ENCODE measurements around the gene DVL2. TPM values are rescaled to one million over a fixed set of nuclear protein-coding genes. Genes with fewer than 3 reads are reported as not detected.

DVL2 gene
- total and polyA plus RNA-seq, 2 of the 13 experiments (the other 11 are each of a cell fraction or from before 2014, with no cell fraction given), result 5.7 to 38.2 TPM

- TF ChIP-seq ZBTB26 (CRISPR knock-in tag; IDR thresholded peaks at IDR 0.05; ENCODE audit: borderline replicate concordance), result no peak
- TF ChIP-seq HIC2 (CRISPR knock-in tag; IDR thresholded peaks at IDR 0.05; ENCODE audit: low read depth), result no peak
- no peak for TF ChIP-seq ERF (CRISPR knock-in tag; IDR thresholded peaks at IDR 0.05)
- TF ChIP-seq NAIF1 (CRISPR knock-in tag; IDR thresholded peaks at IDR 0.05; ENCODE audit: borderline replicate concordance), result no peak
Observed at GRCh38 chr17:7260651-7261378, 26.5 kb upstream of the DVL2 start (continued).

- Histone ChIP-seq H3K4me2 (ENCODE audit: low read depth, low read length) (no peak overlapping the region), H3K79me2 (ENCODE audit: insufficient read depth, low read length) (no peaks in the 10 kb centered on the region), H3K4me1 (ENCODE audit: insufficient read depth, low read length) (peaks cover 59% of the 10 kb centered on the region), H3K4me3 (replicated peaks in 1 of 3; ENCODE audit: insufficient read depth in 1 of 3, low read depth in 2 of 3, low read length in 3 of 3) (no peak overlapping the region), H3K9ac (ENCODE audit: insufficient read depth, low read depth, low read length) (no peak overlapping the region), H4K20me1 (ENCODE audit: insufficient read depth, low read length) (no peaks in the 10 kb centered on the region), H3K27ac (ENCODE audit: extremely low read length, insufficient read depth, low read length) (no peak overlapping the region), H3K9me3 (ENCODE audit: low read length) (no peaks in the 10 kb centered on the region), H3K36me3 (replicated peaks in 1 of 2; ENCODE audit: control insufficient read depth in 1 of 2, insufficient read depth in 2 of 2, low read length in 2 of 2) (peaks cover 2 to 3% of the 10 kb centered on the region in 2 experiments; a peak in 3 of 5 replicates), H2AFZ (ENCODE audit: low read length) (no peak overlapping the region), H3K27me3 (ENCODE audit: control insufficient read depth in 1 of 2, insufficient read depth in 2 of 2, low read length in 2 of 2) (no peaks in the 10 kb centered on the region)
- in situ Hi-C loops (cut with HindIII; ENCODE audit: extremely low pct_ligation_motif_present, low pct_unique_long_range_greater_than_20kb) (no loop called here), intact Hi-C loops (cut with micrococcal nuclease; ENCODE audit: unreplicated experiment) (no loop called here)
- DNase-seq (ENCODE audit: low spot score), result no peak
- WGBS (ENCODE audit: low lambda C conversion rate), result 94% methylated on average over 3 of the region's 4 CpGs
- no peak for TF ChIP-seq ZNF567 (CRISPR knock-in tag; IDR thresholded peaks at IDR 0.05; ENCODE audit: borderline replicate concordance)
- TF ChIP-seq ZNF543 (CRISPR knock-in tag; IDR thresholded peaks at IDR 0.05), result no peak
- TF ChIP-seq POLR2G (IDR thresholded peaks at IDR 0.05; ENCODE audit: low read depth, low read length), result 0 out of 2 replicates have a peak, but pooled peaks have one; percentile 60
- no peak for TF ChIP-seq ZNF775 (CRISPR knock-in tag; IDR thresholded peaks at IDR 0.05; ENCODE audit: borderline replicate concordance)
- TF ChIP-seq IKZF1 (IDR thresholded peaks at IDR 0.05), result no peak
- no peak for ATAC-seq
- BruUV-seq (replicated peaks), result no TSS peak
- POLR2A ChIA-PET, result interaction anchor here (1.0 to 3.5 kb wide), 3 partner anchors 10 to 26 kb away, joined by 4 to 35 read pairs (median 5); partner anchors contain the start of genes DVL2, GABARAP and PHF23
- no peak for FAIRE-seq
- CTCF ChIA-PET (ENCODE audit: low intra/inter-chr PET ratio, low total read pairs), result no interaction called here
Observed at GRCh38 chr17:7260151-7260550, 25.8 kb upstream of the DVL2 start.

Measured in HepG2 (cell line).